ENCODE data around the gene ENO4. TPM values are rescaled to one million over a fixed set of nuclear protein-coding genes. Genes with fewer than 3 reads are reported as not detected.

ENO4 gene
- total and polyA plus RNA-seq, 10 of the 15 experiments (the other 5 are each of a cell fraction or from before 2014, with no cell fraction given) = 0.12 to 0.37 (median 0.18) TPM; not detected in 7

- TF ChIP-seq USF2 (IDR thresholded peaks at IDR 0.05; ENCODE audit: borderline replicate concordance, low read depth, low read length) = no peak
- no peak for TF ChIP-seq RCOR1 (conservative IDR thresholded peaks at IDR 0.05; ENCODE audit: low read depth, low read length)
- no peak for TF ChIP-seq BRCA1 (IDR thresholded peaks at IDR 0.05; ENCODE audit: low read depth, low read length)
These were observed 68.2 kb downstream of the ENO4 start (continued) for GRCh38 chr10:116917481-116917880.

GRCh38 chr10:116918583-116918982 is 69.3 kb downstream of the ENO4 start:
- H4K20me1 ChIP-seq (ENCODE audit: control insufficient read depth, insufficient read depth) = no peaks in the 10 kb centered on the region
- H3K4me3 ChIP-seq = no peak overlapping the region
- in situ Hi-C loops (cut with MboI) (no loop called here), intact Hi-C loops (cut with micrococcal nuclease; ENCODE audit: unreplicated experiment) (no loop called here)
- no peak overlapping the region for H3K27ac ChIP-seq (ENCODE audit: control insufficient read depth, insufficient read depth)
- POLR2A ChIA-PET = no interaction called here
- no peak for ATAC-seq
- no peak for FAIRE-seq
- no peaks in the 10 kb centered on the region for H3K79me2 ChIP-seq (ENCODE audit: control insufficient read depth, insufficient read depth, low read length)
- CTCF ChIA-PET = no interaction called here
- RAD21 ChIA-PET (ENCODE audit: unreplicated experiment) = no interaction called here
- no peaks in the 10 kb centered on the region for H3K4me1 ChIP-seq (ENCODE audit: control insufficient read depth, insufficient read depth, low read length)
- H3K36me3 ChIP-seq (ENCODE audit: control insufficient read depth in 2 of 2, insufficient read depth in 2 of 2, low read length in 1 of 2) = no peaks in the 10 kb centered on the region
- SMC1A ChIA-PET (ENCODE audit: uncharacterized antibody, unreplicated experiment) = no interaction called here
- no TSS peak for BruUV-seq (replicated peaks)
- 2% methylated on average over 2 of the region's 2 CpGs for WGBS (ENCODE audit: insufficient coverage, insufficient replicate concordance, low lambda C conversion rate, missing lambda C conversion rate)
- no peak overlapping the region for H3K9ac ChIP-seq (ENCODE audit: control insufficient read depth, insufficient read depth, low read length)
- no peak overlapping the region for H3K4me2 ChIP-seq (ENCODE audit: control insufficient read depth, insufficient read depth)
- H2AFZ ChIP-seq (ENCODE audit: control insufficient read depth, low read depth, low read length) = no peak overlapping the region
- no peak for DNase-seq (ENCODE audit: low read depth, low spot score)
- H3K9me3 ChIP-seq (replicated peaks; ENCODE audit: control insufficient read depth, insufficient read depth, low read length) = no peaks in the 10 kb centered on the region
- no peaks in the 10 kb centered on the region for H3K27me3 ChIP-seq (replicated peaks in 1 of 2; ENCODE audit: control insufficient read depth in 2 of 2, insufficient read depth in 2 of 2, low read length in 1 of 2)
- TF ChIP-seq MEF2A (IDR thresholded peaks at IDR 0.05; ENCODE audit: insufficient read depth, low read depth, low read length) = no peak
- TF ChIP-seq SMC3 (IDR thresholded peaks at IDR 0.05; ENCODE audit: borderline replicate concordance, low read length) = no peak
- TF ChIP-seq HDAC2 (IDR thresholded peaks at IDR 0.05) = no peak

- Histone ChIP-seq H2AFZ (ENCODE audit: control insufficient read depth, low read depth, low read length) (no peak overlapping the region), H3K4me3 (no peak overlapping the region), H3K9me3 (replicated peaks; ENCODE audit: control insufficient read depth, insufficient read depth, low read length) (no peaks in the 10 kb centered on the region), H3K4me1 (ENCODE audit: control insufficient read depth, insufficient read depth, low read length) (no peaks in the 10 kb centered on the region), H3K27me3 (replicated peaks in 1 of 2; ENCODE audit: control insufficient read depth in 2 of 2, insufficient read depth in 2 of 2, low read length in 1 of 2) (no peaks in the 10 kb centered on the region), H3K27ac (ENCODE audit: control insufficient read depth, insufficient read depth) (no peak overlapping the region), H4K20me1 (ENCODE audit: control insufficient read depth, insufficient read depth) (no peaks in the 10 kb centered on the region), H3K9ac (ENCODE audit: control insufficient read depth, insufficient read depth, low read length) (no peak overlapping the region), H3K36me3 (ENCODE audit: control insufficient read depth in 2 of 2, insufficient read depth in 2 of 2, low read length in 1 of 2) (no peaks in the 10 kb centered on the region), H3K4me2 (ENCODE audit: control insufficient read depth, insufficient read depth) (no peak overlapping the region), H3K79me2 (ENCODE audit: control insufficient read depth, insufficient read depth, low read length) (no peaks in the 10 kb centered on the region)
- ChIA-PET RAD21 (ENCODE audit: unreplicated experiment) (no interaction called here), CTCF (no interaction called here), SMC1A (ENCODE audit: uncharacterized antibody, unreplicated experiment) (no interaction called here), POLR2A (no interaction called here)
- no peak for DNase-seq (ENCODE audit: low read depth, low spot score)
- FAIRE-seq = no peak
- intact Hi-C loops (cut with micrococcal nuclease; ENCODE audit: unreplicated experiment) (no loop called here), in situ Hi-C loops (cut with MboI) (no loop called here)
- no peak for ATAC-seq
- 15% methylated on average over 2 of the region's 2 CpGs for WGBS (ENCODE audit: insufficient coverage, insufficient replicate concordance, low lambda C conversion rate, missing lambda C conversion rate)
- no TSS peak for BruUV-seq (replicated peaks)
- TF ChIP-seq FOS (IDR thresholded peaks at IDR 0.05; ENCODE audit: borderline replicate concordance, extremely low read depth, insufficient read length) (no peak), CHD2 (IDR thresholded peaks at IDR 0.05; ENCODE audit: borderline replicate concordance, low read depth, low read length) (no peak), EGR1 (IDR thresholded peaks at IDR 0.05; ENCODE audit: borderline replicate concordance in 1 of 2, low read depth in 2 of 2, low read length in 2 of 2) (no peak), CHD1 (IDR thresholded peaks at IDR 0.05; ENCODE audit: low read depth, low read length) (no peak), TAF1 (IDR thresholded peaks at IDR 0.05; ENCODE audit: borderline replicate concordance, low read depth, low read length) (no peak)
These were observed 69.9 kb downstream of the ENO4 start for GRCh38 chr10:116919164-116919563.
